Measurements from ENCODE around the gene CDK5RAP3.

DNA sequence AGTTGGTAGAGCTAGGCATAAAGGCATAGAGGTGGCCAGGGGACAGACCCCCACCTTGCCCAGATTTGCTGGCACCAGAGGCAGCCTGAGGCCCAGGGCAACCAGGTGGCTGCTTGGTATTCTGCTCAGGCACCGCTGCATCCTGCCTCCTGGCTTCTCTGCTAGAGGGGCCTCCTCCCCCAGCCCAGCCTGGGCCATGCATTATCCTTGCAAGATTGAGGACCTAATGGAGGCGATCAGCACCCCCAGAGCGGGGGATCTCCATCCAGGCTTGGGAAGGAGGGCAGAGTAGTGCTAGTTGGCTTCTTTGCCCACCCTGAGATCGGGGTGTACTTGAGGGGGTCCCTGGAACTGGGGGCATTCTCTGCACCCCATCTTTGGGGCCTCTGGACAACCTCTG is 23.8 kb downstream of the CDK5RAP3 start:
- TF ChIP-seq GATA2 (IDR thresholded peaks at IDR 0.05; ENCODE audit: low read depth, low read length) = no peak
- no peak for TF ChIP-seq GATA3 (IDR thresholded peaks at IDR 0.05; ENCODE audit: low read depth, low read length)
